GM18873 (cell line): ENCODE data around the gene CPSF4.
"Not testable (repeated sequence)": the region's sequence is repeated elsewhere in the genome, so short reads cannot be mapped to it uniquely, and the experiment has no call there.

ENCODE experiments used
- ATAC-seq: cut with Tn5 transposase; IDR thresholded peaks from one replicate; pipeline ENCODE4 v1.9.1; 2021; ENCODE audit warnings: mild to moderate bottlenecking, moderate library complexity, moderate number of reproducible peaks; ENCODE audit not compliant: unreplicated experiment, low FRiP score

CPSF4 gene

GRCh38 chr7:99478464-99479440 is 40.0 kb downstream of the CPSF4 start:
- ATAC-seq, result no peak

- ATAC-seq, result no peak
Observed at GRCh38 chr7:99485094-99485493, 46.4 kb downstream of the CPSF4 start.

GRCh38 chr7:99489235-99489634 is 50.5 kb downstream of the CPSF4 start:
- no peak for ATAC-seq

GRCh38 chr7:99490878-99491277 is 52.1 kb downstream of the CPSF4 start:
- no peak for ATAC-seq

GRCh38 chr7:99493823-99494222 is 55.1 kb downstream of the CPSF4 start:
- ATAC-seq, result no peak

GRCh38 chr7:99497766-99498545 is 59.2 kb downstream of the CPSF4 start:
- no peak for ATAC-seq

- ATAC-seq, result no peak
Observed at GRCh38 chr7:99498546-99498944, 59.8 kb downstream of the CPSF4 start.

GRCh38 chr7:99499371-99499720 is 60.6 kb downstream of the CPSF4 start:
- ATAC-seq, result no peak

- ATAC-seq, result peak; percentile 42
Observed at GRCh38 chr7:99499721-99500636, 61.2 kb downstream of the CPSF4 start, which contains the start of gene ZNF394. Gene ZNF394 (minus strand): TSS chr7:99500281. CDS start chr7:99500093, 188 bp downstream.

- no peak for ATAC-seq
Observed at GRCh38 chr7:99500637-99501009, 61.9 kb downstream of the CPSF4 start.

GRCh38 chr7:99501236-99501635 is 62.5 kb downstream of the CPSF4 start:
- ATAC-seq, result not testable (repeated sequence)

- ATAC-seq, result no peak
Observed at GRCh38 chr7:99504281-99504602, 65.5 kb downstream of the CPSF4 start.

- peak; percentile 59 for ATAC-seq
Observed at GRCh38 chr7:99504603-99505323, 66.0 kb downstream of the CPSF4 start, which contains the start of gene ZKSCAN5. Gene ZKSCAN5 (plus strand): TSS chr7:99504662. CDS start chr7:99506045, 1,383 bp downstream.

GRCh38 chr7:99505324-99505662 is 66.5 kb downstream of the CPSF4 start:
- peak; percentile 5 for ATAC-seq
